ENCODE results near the gene TRIM34.
"Not testable (repeated sequence)": the region's sequence is repeated elsewhere in the genome, so short reads cannot be mapped to it uniquely, and the experiment has no call there.

Gene TRIM34

GRCh38 chr11:5646139-5646538, 21.3 kb downstream of the TRIM34 start:
- no peaks in the 10 kb centered on the region for H3K79me2 ChIP-seq (ENCODE audit: low read length)
- no peak overlapping the region for H3K27ac ChIP-seq (ENCODE audit: low read length)
- H3K4me2 ChIP-seq (ENCODE audit: low read depth, low read length), result no peak overlapping the region
- no peak for TF ChIP-seq CTCF (IDR thresholded peaks at IDR 0.05; ENCODE audit: low read length)
- no peak for TF ChIP-seq EZH2phosphoT487 (IDR thresholded peaks at IDR 0.05; ENCODE audit: low read length)
- TF ChIP-seq EZH2 (optimal IDR thresholded peaks at IDR 0.05; ENCODE audit: low read depth, low read length), result no peak
- no peak overlapping the region for H3K9ac ChIP-seq (ENCODE audit: low read length)
- no peaks in the 10 kb centered on the region for H4K20me1 ChIP-seq (ENCODE audit: insufficient read depth, low read length)
- H3K9me2 ChIP-seq (replicated peaks; ENCODE audit: insufficient read depth, low read length), result no peaks in the 10 kb centered on the region
- no peak overlapping the region for H3K4me3 ChIP-seq (ENCODE audit: low read length)
- no peaks in the 10 kb centered on the region for H3K9me3 ChIP-seq (replicated peaks; ENCODE audit: insufficient read depth, low read length)
- no peaks in the 10 kb centered on the region for H3K4me1 ChIP-seq (ENCODE audit: low read length)
- H3F3A ChIP-seq (ENCODE audit: insufficient read depth, low read length), result no peaks in the 10 kb centered on the region
- no peak for DNase-seq
- H2AFZ ChIP-seq (ENCODE audit: low read length), result no peak overlapping the region
- no peaks in the 10 kb centered on the region for H3K27me3 ChIP-seq (replicated peaks; ENCODE audit: insufficient read depth, low read length)
- H3K36me3 ChIP-seq (replicated peaks; ENCODE audit: insufficient read depth, low read length), result no peaks in the 10 kb centered on the region

GRCh38 chr11:5655474-5655873, 30.7 kb downstream of the TRIM34 start:
- no peaks in the 10 kb centered on the region for H4K20me1 ChIP-seq (ENCODE audit: insufficient read depth, low read length)
- no peaks in the 10 kb centered on the region for H3K9me3 ChIP-seq (replicated peaks; ENCODE audit: insufficient read depth, low read length)
- H3K79me2 ChIP-seq (ENCODE audit: low read length), result no peaks in the 10 kb centered on the region
- no peaks in the 10 kb centered on the region for H3K4me1 ChIP-seq (ENCODE audit: low read length)
- no peak overlapping the region for H3K4me3 ChIP-seq (ENCODE audit: low read length)
- H3K27me3 ChIP-seq (replicated peaks; ENCODE audit: insufficient read depth, low read length), result no peaks in the 10 kb centered on the region
- TF ChIP-seq EZH2phosphoT487 (IDR thresholded peaks at IDR 0.05; ENCODE audit: low read length), result no peak
- no peak for TF ChIP-seq CTCF (IDR thresholded peaks at IDR 0.05; ENCODE audit: low read length)
- TF ChIP-seq EZH2 (optimal IDR thresholded peaks at IDR 0.05; ENCODE audit: low read depth, low read length), result no peak
- H3K4me2 ChIP-seq (ENCODE audit: low read depth, low read length), result no peak overlapping the region
- no peak for DNase-seq
- H3K36me3 ChIP-seq (replicated peaks; ENCODE audit: insufficient read depth, low read length), result no peaks in the 10 kb centered on the region
- H3K27ac ChIP-seq (ENCODE audit: low read length), result no peak overlapping the region
- no peaks in the 10 kb centered on the region for H3K9me2 ChIP-seq (replicated peaks; ENCODE audit: insufficient read depth, low read length)
- no peak overlapping the region for H3K9ac ChIP-seq (ENCODE audit: low read length)
- H2AFZ ChIP-seq (ENCODE audit: low read length), result no peak overlapping the region
- no peaks in the 10 kb centered on the region for H3F3A ChIP-seq (ENCODE audit: insufficient read depth, low read length)

GRCh38 chr11:5656956-5657355, 32.2 kb downstream of the TRIM34 start:
- not testable (repeated sequence) for H3K9me3 ChIP-seq (replicated peaks; ENCODE audit: insufficient read depth, low read length); DNase-seq; H3K9me2 ChIP-seq (replicated peaks; ENCODE audit: insufficient read depth, low read length); H4K20me1 ChIP-seq (ENCODE audit: insufficient read depth, low read length); H3K4me3 ChIP-seq (ENCODE audit: low read length); H3K4me1 ChIP-seq (ENCODE audit: low read length); H3K27me3 ChIP-seq (replicated peaks; ENCODE audit: insufficient read depth, low read length); H3K36me3 ChIP-seq (replicated peaks; ENCODE audit: insufficient read depth, low read length); H3K9ac ChIP-seq (ENCODE audit: low read length); H3K27ac ChIP-seq (ENCODE audit: low read length); H3K79me2 ChIP-seq (ENCODE audit: low read length); H3K4me2 ChIP-seq (ENCODE audit: low read depth, low read length); H2AFZ ChIP-seq (ENCODE audit: low read length); H3F3A ChIP-seq (ENCODE audit: insufficient read depth, low read length)

DNA sequence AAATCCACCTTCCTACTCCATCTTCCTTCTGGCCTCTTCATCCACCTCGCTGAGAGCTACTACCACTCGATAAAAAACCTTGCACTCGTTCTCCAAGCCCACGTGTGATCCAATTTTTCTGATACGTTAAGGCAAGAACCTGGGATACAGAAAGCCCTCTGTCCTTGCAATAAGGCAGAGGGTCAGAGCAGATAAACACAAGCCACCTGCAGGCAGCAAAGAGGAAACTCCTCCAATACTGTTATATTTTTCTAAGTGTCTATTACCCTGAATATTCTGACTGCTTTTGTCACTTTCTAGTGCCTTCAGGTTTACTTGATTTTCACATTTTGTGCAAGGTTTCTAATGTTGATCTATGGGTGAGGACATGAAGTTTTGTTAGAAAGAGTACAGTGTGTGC, 33.5 kb downstream of the TRIM34 start:
- no peak overlapping the region for H3K4me3 ChIP-seq (ENCODE audit: low read length)
- no peak for DNase-seq
- no peak for TF ChIP-seq CTCF (IDR thresholded peaks at IDR 0.05; ENCODE audit: low read length)
- TF ChIP-seq EZH2 (optimal IDR thresholded peaks at IDR 0.05; ENCODE audit: low read depth, low read length), result no peak
- TF ChIP-seq EZH2phosphoT487 (IDR thresholded peaks at IDR 0.05; ENCODE audit: low read length), result no peak
- no peak overlapping the region for H3K4me2 ChIP-seq (ENCODE audit: low read depth, low read length)
- no peaks in the 10 kb centered on the region for H3K9me2 ChIP-seq (replicated peaks; ENCODE audit: insufficient read depth, low read length)
- no peaks in the 10 kb centered on the region for H3K4me1 ChIP-seq (ENCODE audit: low read length)
- no peaks in the 10 kb centered on the region for H3K36me3 ChIP-seq (replicated peaks; ENCODE audit: insufficient read depth, low read length)
- no peak overlapping the region for H2AFZ ChIP-seq (ENCODE audit: low read length)
- H3K27me3 ChIP-seq (replicated peaks; ENCODE audit: insufficient read depth, low read length), result no peaks in the 10 kb centered on the region
- no peak overlapping the region for H3K9ac ChIP-seq (ENCODE audit: low read length)
- no peaks in the 10 kb centered on the region for H3K9me3 ChIP-seq (replicated peaks; ENCODE audit: insufficient read depth, low read length)
- no peak overlapping the region for H3K27ac ChIP-seq (ENCODE audit: low read length)
- no peaks in the 10 kb centered on the region for H3K79me2 ChIP-seq (ENCODE audit: low read length)
- H3F3A ChIP-seq (ENCODE audit: insufficient read depth, low read length), result no peaks in the 10 kb centered on the region
- H4K20me1 ChIP-seq (ENCODE audit: insufficient read depth, low read length), result no peaks in the 10 kb centered on the region

All from MM.1S (cell line).